ENCODE data around the gene PFDN4.

Gene PFDN4

DNA sequence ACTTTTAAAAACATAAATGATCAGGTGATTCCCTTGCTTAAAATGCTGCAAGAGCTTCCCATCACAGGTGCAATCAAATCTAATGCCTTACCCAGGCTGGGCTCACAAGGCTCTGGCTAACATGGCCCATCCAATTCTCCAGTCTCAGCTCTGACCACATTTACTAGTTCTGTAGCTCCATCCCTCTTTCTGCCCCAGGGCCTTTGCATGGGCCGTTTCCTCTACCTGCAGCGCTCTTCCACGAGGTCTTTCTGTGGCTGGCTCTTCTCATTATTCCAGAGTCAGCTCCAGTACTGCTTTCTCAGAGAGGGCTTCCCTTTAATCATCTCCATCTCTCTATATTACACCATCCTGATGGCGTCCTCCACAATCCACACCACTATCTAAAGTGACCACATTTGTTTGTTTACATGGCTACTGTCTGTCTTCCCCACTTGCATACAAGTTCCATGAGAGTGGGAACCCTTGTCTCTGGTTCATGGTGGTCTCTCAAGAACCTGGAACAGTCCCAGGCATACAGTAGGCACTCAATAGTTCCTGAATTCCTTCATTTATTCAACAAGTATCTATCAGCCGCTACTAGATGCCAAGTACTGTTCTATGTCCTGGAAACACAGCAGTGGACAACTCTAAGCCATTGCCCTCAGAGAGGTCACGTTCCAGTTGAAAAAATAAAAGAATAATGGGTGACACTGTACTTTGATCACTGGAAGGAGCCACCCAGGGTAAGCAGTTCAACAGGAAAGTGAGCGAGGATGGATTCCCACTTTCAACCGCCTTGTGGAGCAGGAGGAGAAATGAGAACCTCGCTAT, 46.7 kb upstream of the PFDN4 start:
- H3K4me1 ChIP-seq (ENCODE audit: low read depth, poor library complexity, severe bottlenecking): no peaks in the 10 kb centered on the region
- TF ChIP-seq, protein P1, sequence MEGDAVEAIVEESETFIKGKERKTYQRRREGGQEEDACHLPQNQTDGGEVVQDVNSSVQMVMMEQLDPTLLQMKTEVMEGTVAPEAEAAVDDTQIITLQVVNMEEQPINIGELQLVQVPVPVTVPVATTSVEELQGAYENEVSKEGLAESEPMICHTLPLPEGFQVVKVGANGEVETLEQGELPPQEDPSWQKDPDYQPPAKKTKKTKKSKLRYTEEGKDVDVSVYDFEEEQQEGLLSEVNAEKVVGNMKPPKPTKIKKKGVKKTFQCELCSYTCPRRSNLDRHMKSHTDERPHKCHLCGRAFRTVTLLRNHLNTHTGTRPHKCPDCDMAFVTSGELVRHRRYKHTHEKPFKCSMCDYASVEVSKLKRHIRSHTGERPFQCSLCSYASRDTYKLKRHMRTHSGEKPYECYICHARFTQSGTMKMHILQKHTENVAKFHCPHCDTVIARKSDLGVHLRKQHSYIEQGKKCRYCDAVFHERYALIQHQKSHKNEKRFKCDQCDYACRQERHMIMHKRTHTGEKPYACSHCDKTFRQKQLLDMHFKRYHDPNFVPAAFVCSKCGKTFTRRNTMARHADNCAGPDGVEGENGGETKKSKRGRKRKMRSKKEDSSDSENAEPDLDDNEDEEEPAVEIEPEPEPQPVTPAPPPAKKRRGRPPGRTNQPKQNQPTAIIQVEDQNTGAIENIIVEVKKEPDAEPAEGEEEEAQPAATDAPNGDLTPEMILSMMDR (conservative IDR thresholded peaks at IDR 0.05; ENCODE audit: low read depth, low read length): no peak
- no peaks in the 10 kb centered on the region for H3K36me3 ChIP-seq (ENCODE audit: insufficient read depth)
- no peaks in the 10 kb centered on the region for H3K27me3 ChIP-seq (ENCODE audit: insufficient read depth, low read depth)
- no peaks in the 10 kb centered on the region for H4K20me1 ChIP-seq (ENCODE audit: insufficient read depth)
- no peak overlapping the region for H3K4me2 ChIP-seq
- H3K79me2 ChIP-seq (ENCODE audit: insufficient read depth, low read depth): no peaks in the 10 kb centered on the region
- H3K9ac ChIP-seq: no peak overlapping the region
- no peak overlapping the region for H3K27ac ChIP-seq
- no peak overlapping the region for H2AFZ ChIP-seq (ENCODE audit: low read depth)
- H3K4me3 ChIP-seq (IDR thresholded peaks at IDR 0.05; ENCODE audit: insufficient read depth, low read depth, low read length): no peak overlapping the region

DNA sequence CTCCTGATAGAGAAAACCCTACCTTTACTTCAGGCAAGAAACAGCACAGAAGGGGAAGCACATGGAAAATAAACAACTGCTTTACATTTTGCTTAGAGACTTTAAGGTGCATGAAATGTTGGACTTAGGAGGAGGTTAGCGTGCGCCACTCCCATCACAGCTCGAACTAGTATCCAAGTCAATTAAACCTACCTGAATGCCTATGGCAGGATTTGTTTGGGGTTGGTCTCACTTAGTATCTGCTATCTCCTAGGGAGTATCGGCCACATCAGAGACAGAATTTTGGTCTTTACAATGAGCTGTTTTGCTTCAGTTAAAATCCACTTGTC, 46.1 kb upstream of the PFDN4 start:
- H3K4me1 ChIP-seq (ENCODE audit: low read depth, poor library complexity, severe bottlenecking): no peaks in the 10 kb centered on the region
- H4K20me1 ChIP-seq (ENCODE audit: insufficient read depth): no peaks in the 10 kb centered on the region
- H3K36me3 ChIP-seq (ENCODE audit: insufficient read depth): no peaks in the 10 kb centered on the region
- H3K4me2 ChIP-seq: no peak overlapping the region
- no peaks in the 10 kb centered on the region for H3K79me2 ChIP-seq (ENCODE audit: insufficient read depth, low read depth)
- no peak overlapping the region for H2AFZ ChIP-seq (ENCODE audit: low read depth)
- H3K27ac ChIP-seq: no peak overlapping the region
- H3K9ac ChIP-seq: no peak overlapping the region
- H3K4me3 ChIP-seq (IDR thresholded peaks at IDR 0.05; ENCODE audit: insufficient read depth, low read depth, low read length): no peak overlapping the region
- TF ChIP-seq, protein P1 (conservative IDR thresholded peaks at IDR 0.05; ENCODE audit: low read depth, low read length): no peak
- no peaks in the 10 kb centered on the region for H3K27me3 ChIP-seq (ENCODE audit: insufficient read depth, low read depth)

DNA sequence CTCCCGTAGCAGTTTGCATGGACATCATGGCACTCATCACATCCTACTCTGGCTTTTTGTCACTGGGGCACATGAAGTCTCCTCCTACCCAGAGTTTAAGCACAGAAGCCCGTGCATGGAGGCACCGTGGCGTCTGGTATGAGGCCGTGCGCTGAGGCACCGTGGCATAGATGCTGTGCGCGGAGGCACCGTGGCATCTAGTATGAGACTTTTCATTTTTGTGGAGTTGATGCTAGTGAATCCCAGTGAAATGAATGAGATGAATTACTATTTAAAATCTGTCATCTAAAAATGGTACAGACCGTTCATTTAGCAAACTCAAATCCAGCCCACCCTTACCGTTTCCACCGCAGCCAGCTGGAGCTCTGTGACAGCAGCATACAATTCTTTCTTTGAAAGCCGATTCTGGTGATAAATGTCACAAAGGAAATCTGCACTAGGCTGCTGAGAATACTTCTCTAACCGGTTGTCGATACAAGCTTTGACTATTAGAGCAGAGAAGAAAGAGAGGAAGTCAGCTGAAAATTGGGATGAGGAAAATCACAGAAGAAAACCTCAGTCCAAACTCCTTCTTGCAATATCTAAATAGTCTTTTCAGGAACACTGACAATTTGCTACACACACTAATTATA, 45.4 kb upstream of the PFDN4 start:
- Histone ChIP-seq H2AFZ (ENCODE audit: low read depth) (no peak overlapping the region), H3K9ac (no peak overlapping the region), H3K4me2 (no peak overlapping the region), H3K27ac (no peak overlapping the region), H3K4me3 (IDR thresholded peaks at IDR 0.05; ENCODE audit: insufficient read depth, low read depth, low read length) (no peak overlapping the region), H3K4me1 (ENCODE audit: low read depth, poor library complexity, severe bottlenecking) (no peaks in the 10 kb centered on the region), H3K79me2 (ENCODE audit: insufficient read depth, low read depth) (no peaks in the 10 kb centered on the region), H3K27me3 (ENCODE audit: insufficient read depth, low read depth) (no peaks in the 10 kb centered on the region), H3K36me3 (ENCODE audit: insufficient read depth) (no peaks in the 10 kb centered on the region), H4K20me1 (ENCODE audit: insufficient read depth) (no peaks in the 10 kb centered on the region)
- TF ChIP-seq, protein P1 (conservative IDR thresholded peaks at IDR 0.05; ENCODE audit: low read depth, low read length): no peak

DNA sequence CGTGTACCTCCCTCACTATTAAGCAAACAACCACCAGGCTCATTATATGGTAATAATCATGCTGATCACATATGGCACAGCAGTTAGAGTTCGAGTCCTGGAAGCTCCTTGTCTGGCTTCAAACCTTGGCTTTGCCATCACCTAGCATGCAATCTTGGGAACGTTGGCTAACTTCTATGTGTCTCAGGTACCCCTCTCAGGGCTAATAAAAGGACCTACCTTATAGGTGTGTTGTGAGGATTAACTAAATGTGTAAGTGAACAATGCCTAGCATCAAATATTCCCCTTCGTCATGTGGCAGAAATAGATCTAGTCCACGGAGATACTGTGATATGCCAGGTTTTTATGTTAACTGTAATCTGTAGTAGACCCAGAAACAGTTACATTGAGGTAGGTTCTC, 44.5 kb upstream of the PFDN4 start:
- H3K27me3 ChIP-seq (ENCODE audit: insufficient read depth, low read depth): no peaks in the 10 kb centered on the region
- H3K36me3 ChIP-seq (ENCODE audit: insufficient read depth): no peaks in the 10 kb centered on the region
- TF ChIP-seq, protein P1 (conservative IDR thresholded peaks at IDR 0.05; ENCODE audit: low read depth, low read length): no peak
- no peak overlapping the region for H2AFZ ChIP-seq (ENCODE audit: low read depth)
- H3K27ac ChIP-seq: no peak overlapping the region
- H3K4me3 ChIP-seq (IDR thresholded peaks at IDR 0.05; ENCODE audit: insufficient read depth, low read depth, low read length): no peak overlapping the region
- H3K4me2 ChIP-seq: no peak overlapping the region
- no peak overlapping the region for H3K9ac ChIP-seq
- H3K4me1 ChIP-seq (ENCODE audit: low read depth, poor library complexity, severe bottlenecking): no peaks in the 10 kb centered on the region
- no peaks in the 10 kb centered on the region for H4K20me1 ChIP-seq (ENCODE audit: insufficient read depth)
- no peaks in the 10 kb centered on the region for H3K79me2 ChIP-seq (ENCODE audit: insufficient read depth, low read depth)

Measured in KMS-11 (cell line).